UCSD-AML1 (cell line): ENCODE data around the gene PCDHGA6.
"Not testable (repeated sequence)": the region's sequence is repeated elsewhere in the genome, so short reads cannot be mapped to it uniquely, and the experiment has no call there.

Experiments
- DNase-seq: peaks from one replicate; lab custom pipeline; 2025; ENCODE audit not compliant: unreplicated experiment; lab: John Stamatoyannopoulos, UW

The PCDHGA6 gene

DNA sequence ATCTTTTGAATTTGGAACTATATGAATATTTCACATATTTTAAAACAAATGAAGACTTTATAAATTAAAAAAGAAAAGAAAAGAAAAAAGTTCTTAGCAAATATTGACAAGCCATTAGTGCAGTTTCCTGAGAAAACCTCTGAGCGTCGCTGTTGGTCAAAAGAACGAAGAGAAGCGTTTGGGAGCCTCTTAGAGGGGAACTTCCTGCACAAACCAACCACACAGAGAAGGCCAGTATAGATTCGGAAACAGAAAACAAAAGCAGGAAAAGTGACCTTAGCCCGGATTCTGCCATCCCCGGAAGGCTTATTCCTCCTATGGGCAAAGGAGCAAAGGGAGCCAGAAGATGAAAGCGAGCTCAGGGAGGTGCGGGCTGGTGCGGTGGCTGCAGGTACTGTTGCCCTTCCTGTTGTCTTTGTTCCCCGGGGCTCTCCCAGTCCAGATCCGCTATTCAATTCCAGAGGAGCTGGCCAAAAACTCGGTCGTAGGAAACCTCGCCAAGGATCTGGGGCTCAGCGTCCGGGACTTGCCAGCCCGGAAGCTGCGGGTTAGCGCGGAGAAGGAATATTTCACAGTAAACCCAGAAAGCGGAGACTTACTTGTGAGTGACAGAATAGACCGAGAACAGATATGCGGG is 13.8 kb upstream of the PCDHGA6 start, which contains the start of gene PCDHGB2:
Gene PCDHGB2 (plus strand): TSS at position 205 of the 637 bp plus-strand sequence. CDS start 142 bp downstream, at position 347.
- peak; percentile 40 for DNase-seq

DNA sequence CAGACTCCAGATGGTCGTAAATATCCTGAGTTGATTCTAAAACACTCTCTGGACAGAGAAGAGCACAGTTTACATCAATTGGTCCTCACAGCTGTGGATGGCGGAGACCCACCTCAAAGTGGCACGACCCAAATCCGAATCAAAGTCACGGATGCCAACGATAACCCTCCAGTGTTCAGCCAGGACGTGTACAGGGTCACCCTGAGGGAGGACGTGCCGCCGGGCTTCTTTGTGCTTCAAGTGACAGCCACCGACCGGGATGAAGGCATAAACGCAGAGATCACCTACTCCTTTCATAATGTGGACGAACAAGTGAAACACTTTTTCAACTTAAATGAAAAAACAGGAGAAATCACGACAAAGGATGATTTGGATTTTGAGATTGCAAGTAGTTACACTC is 13.0 kb upstream of the PCDHGA6 start:
- DNase-seq: no peak

DNA sequence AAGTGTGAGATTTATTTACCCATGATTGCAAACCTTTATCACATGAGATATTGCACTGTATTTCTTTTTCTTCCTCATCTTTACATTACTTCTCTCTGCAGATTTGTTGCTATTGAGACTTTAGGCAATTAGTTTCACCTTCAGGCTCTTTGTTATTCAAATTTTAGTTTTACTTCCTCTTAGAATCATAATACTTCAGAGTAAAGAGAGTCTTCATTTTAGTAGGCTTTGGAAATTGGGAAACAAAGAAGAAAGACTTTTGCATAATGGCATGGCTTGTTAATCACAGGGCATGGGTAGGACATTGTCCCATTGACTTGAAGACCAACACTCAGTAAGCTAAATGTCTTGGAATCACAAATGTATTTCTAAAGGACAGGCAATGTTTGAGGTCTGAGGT is 11.0 kb upstream of the PCDHGA6 start:
- DNase-seq: no peak

DNA sequence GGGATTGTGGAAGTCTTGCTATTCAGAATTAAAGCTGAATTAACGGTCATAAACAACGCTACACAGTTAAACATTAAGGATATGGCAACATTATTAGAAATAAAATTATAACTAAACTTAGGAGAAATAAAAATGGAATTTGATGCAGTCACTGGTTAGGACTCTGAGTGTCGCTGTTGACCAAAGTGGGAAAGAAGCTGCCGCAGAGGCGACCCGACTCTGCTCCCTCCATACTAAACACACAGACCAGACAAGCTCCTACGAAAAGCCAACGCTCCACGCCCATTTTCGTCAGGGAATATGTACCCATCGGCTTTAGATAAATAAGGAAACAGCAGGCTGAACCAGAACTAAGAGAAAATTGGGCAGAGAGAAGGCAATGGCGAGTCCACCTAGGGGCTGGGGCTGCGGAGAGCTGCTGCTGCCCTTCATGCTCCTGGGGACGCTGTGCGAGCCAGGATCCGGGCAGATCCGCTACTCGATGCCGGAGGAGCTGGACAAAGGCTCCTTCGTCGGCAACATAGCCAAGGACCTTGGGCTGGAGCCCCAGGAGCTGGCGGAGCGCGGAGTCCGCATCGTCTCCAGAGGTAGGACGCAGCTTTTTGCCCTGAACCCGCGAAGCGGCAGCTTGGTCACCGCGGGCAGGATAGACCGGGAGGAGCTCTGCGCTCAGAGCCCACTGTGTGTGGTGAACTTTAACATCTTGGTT is 9.6 kb upstream of the PCDHGA6 start, which contains the start of gene PCDHGA5:
Gene PCDHGA5 (plus strand): TSS at position 211 of the 709 bp plus-strand sequence. CDS start 169 bp downstream, at position 380.
- no peak for DNase-seq

DNA sequence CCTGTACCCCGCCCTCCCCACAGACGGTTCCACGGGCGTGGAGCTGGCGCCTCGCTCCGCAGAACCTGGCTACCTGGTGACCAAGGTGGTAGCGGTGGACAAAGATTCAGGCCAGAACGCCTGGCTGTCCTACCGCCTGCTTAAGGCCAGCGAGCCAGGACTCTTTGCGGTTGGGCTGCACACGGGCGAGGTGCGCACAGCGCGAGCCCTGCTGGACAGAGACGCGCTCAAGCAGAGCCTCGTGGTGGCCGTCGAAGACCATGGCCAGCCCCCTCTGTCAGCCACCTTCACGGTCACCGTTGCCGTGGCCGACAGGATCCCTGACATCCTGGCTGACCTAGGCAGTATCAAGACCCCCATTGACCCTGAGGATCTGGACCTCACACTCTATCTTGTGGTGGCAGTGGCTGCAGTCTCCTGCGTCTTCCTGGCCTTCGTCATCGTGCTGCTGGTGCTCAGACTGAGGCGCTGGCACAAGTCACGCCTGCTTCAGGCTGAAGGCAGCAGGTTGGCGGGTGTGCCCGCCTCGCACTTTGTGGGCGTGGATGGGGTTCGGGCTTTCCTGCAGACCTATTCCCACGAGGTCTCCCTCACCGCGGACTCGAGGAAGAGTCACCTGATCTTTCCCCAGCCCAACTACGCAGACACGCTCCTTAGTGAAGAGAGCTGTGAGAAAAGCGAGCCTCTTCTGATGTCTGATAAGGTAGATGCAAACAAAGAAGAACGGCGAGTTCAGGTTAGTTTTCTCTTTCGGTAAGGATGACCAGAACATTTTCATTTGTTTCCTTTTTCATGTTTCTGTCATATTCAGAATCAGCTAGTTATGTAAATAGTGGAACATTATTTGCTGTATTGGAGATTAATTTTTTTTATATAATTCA is 7.4 kb upstream of the PCDHGA6 start:
- DNase-seq: no peak

DNA sequence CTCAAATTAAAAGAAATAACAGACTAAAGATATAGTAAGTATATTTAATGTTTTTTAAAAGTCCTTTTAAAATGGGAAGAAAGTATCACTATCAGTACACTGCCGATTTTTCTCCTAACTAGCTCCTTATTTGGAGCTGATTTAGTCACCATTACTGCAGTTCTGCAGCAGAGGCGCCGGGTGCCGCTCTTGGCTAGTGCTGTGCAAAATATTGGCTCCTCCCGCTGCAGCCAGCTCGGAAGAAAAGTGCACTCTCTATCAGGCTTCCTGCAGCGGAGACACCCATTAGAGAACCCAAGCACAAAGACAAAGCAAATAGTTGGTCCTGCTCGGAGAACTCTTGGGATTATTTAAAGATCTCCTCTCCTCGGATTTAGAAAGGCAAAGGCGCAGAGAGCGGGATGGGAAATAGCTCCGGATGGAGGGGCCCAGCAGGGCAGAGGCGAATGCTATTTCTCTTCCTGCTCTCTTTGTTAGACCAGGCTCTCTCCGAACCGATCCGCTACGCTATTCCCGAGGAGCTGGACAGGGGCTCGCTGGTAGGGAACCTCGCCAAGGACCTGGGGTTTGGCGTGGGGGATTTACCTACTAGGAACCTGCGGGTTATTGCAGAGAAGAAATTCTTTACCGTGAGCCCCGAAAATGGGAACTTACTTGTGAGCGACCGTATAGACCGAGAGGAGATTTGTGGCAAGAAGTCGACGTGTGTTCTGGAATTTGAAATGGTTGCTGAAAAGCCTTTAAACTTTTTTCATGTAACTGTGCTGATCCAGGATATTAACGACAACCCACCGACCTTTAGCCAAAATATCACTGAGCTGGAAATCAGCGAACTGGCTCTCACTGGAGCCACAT is 3.5 kb upstream of the PCDHGA6 start, which contains the start of gene PCDHGB3:
Gene PCDHGB3 (plus strand): TSS at position 249 of the 855 bp plus-strand sequence. CDS start 153 bp downstream, at position 402.
- DNase-seq: peak; percentile 30

DNA sequence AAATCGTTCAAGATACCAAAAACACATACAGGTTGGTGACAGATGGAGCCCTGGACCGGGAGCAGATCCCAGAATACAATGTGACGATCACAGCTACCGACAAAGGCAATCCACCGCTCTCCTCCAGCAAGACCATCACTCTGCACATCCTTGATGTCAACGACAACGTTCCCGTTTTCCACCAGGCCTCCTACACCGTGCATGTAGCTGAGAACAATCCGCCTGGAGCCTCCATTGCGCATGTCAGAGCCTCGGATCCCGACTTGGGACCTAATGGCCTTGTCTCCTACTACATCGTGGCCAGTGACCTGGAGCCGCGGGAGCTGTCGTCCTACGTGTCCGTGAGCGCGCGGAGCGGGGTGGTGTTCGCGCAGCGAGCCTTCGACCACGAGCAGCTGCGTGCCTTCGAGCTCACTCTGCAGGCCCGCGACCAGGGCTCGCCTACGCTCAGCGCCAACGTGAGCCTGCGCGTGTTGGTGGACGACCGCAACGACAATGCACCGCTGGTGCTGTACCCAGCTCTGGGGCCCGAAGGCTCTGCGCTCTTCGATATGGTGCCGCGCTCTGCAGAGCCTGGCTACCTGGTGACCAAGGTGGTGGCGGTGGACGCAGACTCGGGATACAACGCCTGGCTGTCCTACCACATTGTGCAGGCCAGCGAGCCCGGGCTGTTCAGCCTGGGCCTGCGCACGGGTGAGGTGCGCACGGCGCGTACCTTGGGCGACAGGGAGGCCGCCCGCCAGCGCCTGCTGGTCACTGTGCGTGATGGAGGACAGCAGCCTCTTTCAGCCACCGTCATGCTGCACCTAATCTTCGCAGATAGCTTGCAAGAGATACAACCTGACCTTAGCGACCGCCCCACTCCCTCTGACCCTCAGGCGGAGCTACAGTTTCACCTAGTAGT is 1.9 kb upstream of the PCDHGA6 start:
- no peak for DNase-seq

DNA sequence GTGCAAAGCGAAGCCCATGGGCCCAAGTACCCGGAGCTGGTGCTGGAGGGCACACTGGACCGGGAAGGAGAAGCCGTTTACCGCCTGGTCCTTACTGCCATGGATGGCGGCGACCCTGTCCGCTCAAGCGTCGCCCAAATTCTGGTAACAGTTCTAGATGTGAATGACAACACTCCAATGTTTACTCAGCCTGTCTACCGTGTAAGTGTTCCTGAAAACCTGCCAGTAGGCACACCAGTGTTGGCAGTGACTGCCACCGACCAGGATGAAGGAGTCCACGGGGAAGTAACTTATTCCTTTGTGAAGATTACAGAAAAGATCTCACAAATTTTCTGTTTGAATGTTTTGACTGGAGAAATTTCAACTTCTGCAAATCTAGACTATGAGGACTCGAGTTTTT is 936 bp downstream of the PCDHGA6 start:
- no peak for DNase-seq

DNA sequence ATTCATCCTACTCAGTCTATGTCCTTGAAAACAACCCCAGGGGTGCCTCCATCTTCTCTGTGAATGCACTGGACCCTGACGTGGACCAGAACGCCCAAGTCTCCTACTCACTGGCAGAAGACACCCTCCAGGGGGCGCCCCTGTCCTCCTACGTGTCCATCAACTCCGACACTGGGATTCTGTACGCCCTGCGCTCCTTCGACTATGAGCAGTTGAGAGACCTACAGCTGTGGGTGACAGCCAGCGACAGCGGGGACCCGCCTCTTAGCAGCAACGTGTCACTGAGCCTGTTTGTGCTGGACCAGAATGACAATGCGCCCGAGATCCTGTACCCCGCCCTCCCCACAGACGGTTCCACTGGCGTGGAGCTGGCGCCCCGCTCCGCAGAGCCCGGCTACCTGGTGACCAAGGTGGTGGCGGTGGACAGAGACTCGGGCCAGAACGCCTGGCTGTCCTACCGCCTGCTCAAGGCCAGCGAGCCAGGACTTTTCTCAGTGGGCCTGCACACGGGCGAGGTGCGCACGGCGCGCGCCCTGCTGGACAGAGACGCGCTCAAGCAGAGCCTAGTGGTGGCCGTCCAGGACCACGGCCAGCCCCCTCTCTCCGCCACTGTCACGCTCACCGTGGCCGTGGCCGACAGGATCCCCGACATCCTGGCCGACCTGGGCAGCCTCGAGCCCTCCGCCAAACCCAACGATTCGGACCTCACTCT is 1.9 kb downstream of the PCDHGA6 start:
- DNase-seq: not testable (repeated sequence)

DNA sequence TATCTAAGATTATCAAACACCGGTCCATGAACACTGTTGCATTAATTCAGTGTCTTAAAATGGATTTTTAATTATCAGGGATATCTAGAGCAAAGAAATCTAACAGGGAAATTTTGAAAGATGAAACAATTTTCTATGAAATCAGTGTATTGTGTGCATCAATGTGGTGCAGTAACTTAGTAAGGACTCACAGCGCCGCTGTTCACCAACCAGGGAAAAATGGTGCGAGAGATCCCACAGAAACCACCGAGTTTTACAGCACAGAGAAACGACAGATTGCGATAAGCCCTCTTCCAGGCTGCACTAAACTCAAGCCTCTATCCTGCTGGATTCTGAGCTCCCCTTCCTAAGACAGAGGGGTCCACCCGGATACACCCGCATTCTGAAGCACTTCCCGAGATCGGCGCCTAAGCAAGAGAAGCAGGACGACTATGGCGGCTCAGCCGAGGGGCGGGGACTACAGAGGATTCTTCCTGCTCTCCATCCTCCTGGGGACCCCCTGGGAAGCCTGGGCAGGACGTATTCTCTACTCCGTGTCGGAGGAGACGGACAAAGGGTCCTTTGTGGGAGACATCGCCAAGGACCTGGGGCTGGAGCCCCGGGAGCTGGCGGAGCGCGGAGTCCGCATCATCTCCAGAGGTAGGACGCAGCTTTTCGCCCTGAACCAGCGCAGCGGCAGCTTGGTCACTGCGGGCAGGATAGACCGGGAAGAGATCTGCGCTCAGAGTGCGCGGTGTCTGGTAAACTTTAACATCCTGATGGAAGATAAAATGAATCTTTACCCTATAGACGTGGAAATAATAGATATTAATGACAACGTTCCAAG is 9.0 kb downstream of the PCDHGA6 start, which contains the start of gene PCDHGA7:
Gene PCDHGA7 (plus strand): TSS at position 274 of the 826 bp plus-strand sequence. CDS start 158 bp downstream, at position 432.
- DNase-seq: no peak

DNA sequence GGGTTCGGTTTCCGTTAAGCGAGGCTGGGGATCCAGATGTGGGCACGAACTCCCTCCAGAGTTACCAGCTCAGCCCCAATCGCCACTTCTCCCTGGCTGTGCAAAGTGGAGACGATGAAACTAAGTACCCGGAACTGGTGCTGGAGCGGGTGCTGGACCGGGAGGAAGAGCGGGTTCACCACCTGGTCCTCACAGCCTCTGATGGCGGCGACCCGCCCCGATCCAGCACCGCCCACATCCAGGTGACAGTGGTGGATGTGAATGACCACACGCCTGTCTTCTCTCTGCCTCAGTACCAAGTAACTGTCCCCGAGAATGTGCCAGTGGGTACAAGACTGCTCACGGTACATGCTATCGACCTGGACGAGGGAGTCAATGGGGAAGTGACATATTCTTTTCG is 9.7 kb downstream of the PCDHGA6 start:
- no peak for DNase-seq

DNA sequence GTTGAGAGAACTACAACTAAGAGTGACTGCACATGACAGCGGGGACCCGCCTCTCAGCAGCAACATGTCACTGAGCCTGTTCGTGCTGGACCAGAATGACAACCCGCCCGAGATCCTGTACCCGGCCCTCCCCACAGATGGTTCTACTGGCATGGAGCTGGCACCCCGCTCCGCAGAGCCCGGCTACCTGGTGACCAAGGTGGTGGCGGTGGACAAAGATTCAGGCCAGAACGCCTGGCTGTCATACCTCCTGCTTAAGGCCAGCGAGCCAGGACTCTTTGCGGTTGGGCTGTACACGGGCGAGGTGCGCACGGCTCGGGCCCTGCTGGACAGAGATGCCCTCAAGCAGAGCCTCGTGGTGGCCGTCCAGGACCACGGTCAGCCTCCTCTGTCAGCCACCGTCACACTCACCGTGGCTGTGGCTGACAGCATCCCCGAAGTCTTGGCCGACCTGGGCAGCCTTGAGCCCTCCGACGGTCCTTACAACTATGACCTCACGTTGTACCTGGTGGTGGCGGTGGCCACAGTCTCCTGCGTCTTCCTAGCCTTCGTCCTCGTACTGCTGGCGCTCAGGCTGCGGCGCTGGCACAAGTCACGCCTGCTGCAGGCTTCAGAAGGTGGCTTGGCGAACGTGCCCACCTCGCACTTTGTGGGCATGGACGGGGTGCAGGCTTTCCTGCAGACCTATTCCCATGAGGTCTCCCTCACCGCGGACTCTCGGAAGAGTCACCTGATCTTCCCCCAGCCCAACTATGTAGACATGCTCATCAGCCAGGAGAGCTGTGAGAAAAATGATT is 11.0 kb downstream of the PCDHGA6 start:
- DNase-seq: no peak

DNA sequence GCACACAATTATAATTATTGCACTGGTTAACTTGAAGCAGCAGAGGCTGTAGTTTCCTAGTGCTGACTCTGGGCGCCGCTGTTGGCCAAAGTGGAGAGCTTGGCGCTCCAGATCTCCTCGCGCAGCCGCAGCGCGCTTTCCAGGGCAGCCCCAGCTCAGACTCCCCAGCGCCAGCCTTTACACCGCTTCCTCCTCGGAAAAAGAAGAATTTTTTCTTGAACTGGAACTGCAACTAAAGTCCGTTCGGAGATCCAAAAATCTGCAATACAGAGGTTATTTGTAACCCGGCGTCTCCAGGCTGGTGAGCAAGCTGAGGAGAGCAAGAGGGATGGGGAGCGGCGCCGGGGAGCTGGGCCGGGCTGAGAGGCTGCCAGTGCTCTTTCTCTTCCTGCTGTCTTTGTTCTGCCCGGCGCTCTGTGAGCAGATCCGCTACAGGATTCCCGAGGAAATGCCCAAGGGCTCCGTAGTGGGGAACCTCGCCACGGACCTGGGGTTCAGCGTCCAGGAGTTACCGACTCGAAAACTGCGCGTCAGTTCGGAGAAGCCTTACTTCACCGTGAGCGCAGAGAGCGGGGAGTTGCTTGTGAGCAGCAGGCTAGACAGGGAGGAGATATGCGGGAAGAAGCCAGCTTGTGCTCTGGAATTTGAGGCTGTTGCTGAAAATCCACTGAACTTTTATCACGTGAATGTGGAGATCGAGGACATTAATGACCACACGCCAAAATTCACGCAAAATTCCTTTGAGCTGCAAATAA is 14.0 kb downstream of the PCDHGA6 start, which contains the start of gene PCDHGB4:
Gene PCDHGB4 (plus strand): TSS at position 142 of the 755 bp plus-strand sequence. CDS start 187 bp downstream, at position 329.
- peak; percentile 50 for DNase-seq

DNA sequence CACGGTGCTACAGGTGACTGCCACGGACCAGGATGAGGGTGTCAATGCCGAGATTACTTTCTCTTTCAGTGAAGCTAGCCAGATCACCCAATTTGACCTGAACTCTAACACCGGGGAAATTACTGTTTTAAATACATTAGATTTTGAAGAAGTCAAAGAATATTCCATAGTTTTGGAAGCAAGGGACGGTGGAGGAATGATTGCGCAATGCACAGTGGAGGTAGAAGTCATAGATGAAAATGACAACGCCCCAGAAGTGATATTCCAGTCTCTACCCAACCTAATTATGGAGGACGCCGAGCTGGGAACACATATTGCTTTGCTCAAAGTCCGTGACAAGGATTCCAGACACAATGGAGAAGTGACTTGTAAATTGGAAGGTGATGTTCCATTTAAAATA is 15.0 kb downstream of the PCDHGA6 start:
- DNase-seq: no peak

DNA sequence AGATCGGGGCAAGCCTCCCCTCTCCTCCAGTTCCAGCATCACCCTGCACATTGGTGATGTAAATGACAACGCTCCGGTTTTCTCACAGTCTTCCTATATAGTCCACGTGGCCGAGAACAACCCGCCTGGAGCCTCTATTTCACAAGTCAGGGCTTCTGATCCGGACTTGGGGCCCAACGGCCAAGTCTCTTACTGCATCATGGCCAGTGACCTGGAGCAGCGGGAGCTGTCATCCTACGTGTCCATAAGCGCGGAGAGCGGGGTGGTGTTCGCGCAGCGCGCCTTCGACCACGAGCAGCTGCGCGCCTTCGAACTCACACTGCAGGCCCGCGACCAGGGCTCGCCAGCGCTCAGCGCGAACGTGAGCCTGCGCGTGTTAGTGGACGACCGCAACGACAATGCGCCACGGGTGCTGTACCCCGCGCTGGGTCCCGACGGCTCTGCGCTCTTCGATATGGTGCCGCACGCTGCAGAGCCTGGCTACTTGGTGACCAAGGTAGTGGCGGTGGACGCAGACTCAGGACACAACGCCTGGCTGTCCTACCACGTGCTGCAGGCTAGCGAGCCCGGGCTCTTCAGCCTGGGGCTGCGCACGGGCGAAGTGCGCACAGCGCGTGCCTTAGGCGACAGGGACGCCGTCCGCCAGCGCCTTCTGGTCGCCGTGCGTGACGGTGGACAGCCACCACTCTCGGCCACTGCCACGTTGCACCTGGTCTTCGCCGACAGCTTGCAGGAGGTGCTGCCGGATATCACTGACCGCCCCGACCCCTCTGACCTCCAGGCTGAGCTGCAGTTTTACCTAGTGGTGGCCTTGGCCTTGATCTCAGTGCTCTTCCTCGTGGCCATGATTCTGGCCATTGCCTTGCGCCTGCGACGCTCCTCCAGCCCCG is 15.7 kb downstream of the PCDHGA6 start:
- DNase-seq: no peak
